Body of pancreas (tissue), 4 donors: Measurements from ENCODE around the gene ODF2. TPM values are rescaled to one million over a fixed set of nuclear protein-coding genes. Genes with fewer than 3 reads are reported as not detected.

Experiments used
- ATAC-seq: fragments of 150-250 bp; one replicate; pipeline ENCODE4 v1.9.1; 2016
- DNase-seq, 4 donors: peaks; one replicate each; pipeline ENCODE4 v3.0.0-alpha.2; 2019
- H3K27ac ChIP-seq, 4 donors: fragments of 200-600 bp; sonication (generic); 1 replicate in 3 of 4; 2 replicates in 1 of 4; pipeline versions ENCODE4 v1.5.1 to v1.6.1; 2016 to 2019; ENCODE audit warnings: mild to moderate bottlenecking in 1 of 4, mixed read lengths in 1 of 4, moderate library complexity in 1 of 4
- H3K27me3 ChIP-seq, 2 donors: fragments of 200-600 bp; sonication (generic); one replicate each; pipeline ENCODE4 v1.6.0; 2016; ENCODE audit warnings: mild to moderate bottlenecking in 1 of 2
- H3K36me3 ChIP-seq, 2 donors: fragments of 200-600 bp; sonication (generic); replicated peaks in 1 of 2; 2 replicates each; pipeline ENCODE4 v1.5.1; 2016; ENCODE audit warnings: low read depth in 2 of 2; ENCODE audit not compliant: insufficient read depth in 1 of 2
- H3K4me1 ChIP-seq: fragments of 200-600 bp; sonication (generic); one replicate; pipeline ENCODE4 v1.6.0; 2016
- H3K4me3 ChIP-seq, 2 donors: fragments of 200-600 bp; sonication (generic); 1 replicate in 1 of 2; 2 replicates in 1 of 2; pipeline ENCODE4 v1.5.1; 2016 to 2019
- H3K9me3 ChIP-seq, 3 donors: fragments of 200-600 bp; sonication (generic); 1 replicate in 2 of 3; 2 replicates in 1 of 3; pipeline ENCODE4 v1.5.1; 2016
- CTCF ChIP-seq, 7 experiments: fragments of 450-650 bp in 4 of 7; fragments of 200-600 bp in 3 of 7; sonication (generic) in 3 of 7; IDR thresholded peaks; one replicate each; pipeline ENCODE4 v1.5.1; 2016 to 2019; ENCODE audit warnings: antibody characterized with exemption in 7 of 7
- POLR2A ChIP-seq, 3 donors: fragments of 450-650 bp; IDR thresholded peaks; one replicate each; pipeline ENCODE4 v1.6.1; 2016; ENCODE audit warnings: antibody characterized with exemption in 3 of 3, mild to moderate bottlenecking in 2 of 3
- WGBS, 2 donors: methylation state at CpG; one replicate each; pipeline ENCODE4 v1.1.5; 2017; 5-methylcytosine and 5-hydroxymethylcytosine counted together
- intact Hi-C: fragments of 100-400 bp; cut with DNase I; formaldehyde crosslinking; loops from one replicate; pipeline ENCODE4 v1.15.1; 2023
- total RNA-seq, 2 donors: library from RNA; depleted of rRNA; stranded (reverse); fragments of >200 nt; gene quantifications; one replicate each; pipeline ENCODE4 v1.1.0, GENCODE V29; 2016

The ODF2 gene
- total RNA-seq, 2 donors from 2014 or later, result 14.3 to 23.4 TPM

DNA sequence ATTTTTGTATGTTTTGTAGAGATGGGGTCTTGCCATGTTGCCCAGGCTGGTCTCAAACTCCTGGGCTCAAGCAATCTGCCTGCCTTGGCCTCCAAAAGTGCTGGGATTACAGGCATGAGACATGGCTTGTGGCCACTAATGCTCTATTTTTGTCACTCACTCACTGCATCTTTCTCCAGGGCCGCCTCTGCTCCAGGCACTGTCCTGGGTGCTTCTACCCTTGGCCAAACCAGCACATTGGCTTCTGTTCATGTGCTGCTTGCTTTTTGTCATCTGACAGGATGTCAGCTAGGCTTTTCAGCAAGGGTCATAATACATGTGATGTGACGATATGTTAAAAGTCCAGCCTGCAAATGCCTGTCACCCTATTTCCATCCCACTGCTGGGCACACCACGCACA, 3.2 kb downstream of the ODF2 start:
- Histone ChIP-seq H3K9me3 (no peaks in the 10 kb centered on the region), H3K27ac (no peak overlapping the region), H3K4me3 (no peak overlapping the region), H3K36me3 (peaks cover 0 to 6% of the 10 kb centered on the region in 2 donors), H3K4me1 (peaks cover 12% of the 10 kb centered on the region), H3K27me3 (no peaks in the 10 kb centered on the region)
- intact Hi-C loops, result no loop called here
- DNase-seq (no peak), ATAC-seq (no peak)
- TF ChIP-seq POLR2A (IDR thresholded peaks at IDR 0.05) (no peak), CTCF (IDR thresholded peaks at IDR 0.05) (no peak)
- WGBS, 2 donors, result 98 to 100% methylated on average over 3 of the region's 3 CpGs

DNA sequence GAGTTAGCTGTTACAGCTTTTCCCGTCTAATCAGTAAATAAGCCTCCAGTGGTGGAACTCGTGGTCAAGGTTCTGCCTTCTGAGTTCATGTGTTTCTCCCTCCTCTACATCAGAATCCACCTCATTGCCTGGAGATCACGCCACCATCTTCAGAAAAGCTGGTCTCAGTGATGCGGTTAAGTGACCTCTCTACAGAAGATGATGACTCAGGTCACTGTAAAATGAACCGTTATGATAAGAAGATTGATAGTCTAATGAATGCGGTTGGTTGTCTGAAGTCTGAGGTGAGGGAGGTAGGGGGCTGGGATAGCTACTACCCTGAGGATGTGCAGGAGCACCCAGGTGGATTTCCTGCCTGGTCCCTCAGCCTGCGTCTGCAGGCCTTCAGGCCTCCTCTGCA, 13.3 kb downstream of the ODF2 start:
- intact Hi-C loops, result no loop called here
- H3K36me3 ChIP-seq, result no peaks in the 10 kb centered on the region
- TF ChIP-seq CTCF (IDR thresholded peaks at IDR 0.05) (no peak), POLR2A (IDR thresholded peaks at IDR 0.05) (no peak)
- whole genome bisulfite sequencing, 2 donors, result 80 to 86% methylated on average over 6 to 7 of the region's 7 CpGs
- H3K27ac ChIP-seq, result no peak overlapping the region
- no peaks in the 10 kb centered on the region for H3K27me3 ChIP-seq
- H3K9me3 ChIP-seq, result no peaks in the 10 kb centered on the region
- no peaks in the 10 kb centered on the region for H3K4me1 ChIP-seq
- H3K4me3 ChIP-seq, result no peak overlapping the region
- ATAC-seq (no peak), DNase-seq (no peak)

GRCh38 chr9:128470560-128470959, 14.8 kb downstream of the ODF2 start:
- no peak for TF ChIP-seq POLR2A (IDR thresholded peaks at IDR 0.05)
- no peak for TF ChIP-seq CTCF (IDR thresholded peaks at IDR 0.05)
- intact Hi-C loops, result no loop called here
- ATAC-seq (no peak), DNase-seq (no peak)
- no peak overlapping the region for H3K27ac ChIP-seq
- no peaks in the 10 kb centered on the region for H3K4me1 ChIP-seq
- no peak overlapping the region for H3K4me3 ChIP-seq
- no peaks in the 10 kb centered on the region for H3K36me3 ChIP-seq
- H3K27me3 ChIP-seq, result no peaks in the 10 kb centered on the region
- 59 to 77% methylated on average over 5 of the region's 5 CpGs for WGBS, 2 donors
- no peaks in the 10 kb centered on the region for H3K9me3 ChIP-seq

- no peaks in the 10 kb centered on the region for H3K36me3 ChIP-seq
- TF ChIP-seq CTCF (IDR thresholded peaks at IDR 0.05) (no peak), POLR2A (IDR thresholded peaks at IDR 0.05) (no peak)
- H3K9me3 ChIP-seq, result no peaks in the 10 kb centered on the region
- no peaks in the 10 kb centered on the region for H3K4me1 ChIP-seq
- WGBS, 2 donors, result 94 to 97% methylated on average over 4 to 5 of the region's 5 CpGs
- ATAC-seq, result no peak
- no peak for DNase-seq
- no peak overlapping the region for H3K4me3 ChIP-seq
- no peaks in the 10 kb centered on the region for H3K27me3 ChIP-seq
- intact Hi-C loops, result no loop called here
- no peak overlapping the region for H3K27ac ChIP-seq
Observed at GRCh38 chr9:128473104-128473503, 17.3 kb downstream of the ODF2 start.

GRCh38 chr9:128475867-128476266, 20.1 kb downstream of the ODF2 start:
- no peak for ATAC-seq

More at GRCh38 chr9:128475867-128476266, 20.1 kb downstream of the ODF2 start:
- H3K27ac ChIP-seq, result no peak overlapping the region
- H3K4me1 ChIP-seq, result no peaks in the 10 kb centered on the region
- intact Hi-C loops, result no loop called here
- DNase-seq, result no peak
- H3K9me3 ChIP-seq, result no peaks in the 10 kb centered on the region
- TF ChIP-seq POLR2A (IDR thresholded peaks at IDR 0.05) (no peak), CTCF (IDR thresholded peaks at IDR 0.05) (no peak)
- H3K36me3 ChIP-seq, result no peaks in the 10 kb centered on the region
- H3K27me3 ChIP-seq, result no peaks in the 10 kb centered on the region
- WGBS, 2 donors, result 94 to 97% methylated on average over 7 of the region's 7 CpGs
- no peak overlapping the region for H3K4me3 ChIP-seq
